GM19452 (cell line): ENCODE results near the gene RASL12.

ENCODE experiments used
- ATAC-seq: cut with Tn5 transposase; IDR thresholded peaks from one replicate; pipeline ENCODE4 v1.9.1; 2021; ENCODE audit not compliant: unreplicated experiment

The RASL12 gene

GRCh38 chr15:65092911-65093792, 25.4 kb upstream of the RASL12 start:
- no peak for ATAC-seq

DNA sequence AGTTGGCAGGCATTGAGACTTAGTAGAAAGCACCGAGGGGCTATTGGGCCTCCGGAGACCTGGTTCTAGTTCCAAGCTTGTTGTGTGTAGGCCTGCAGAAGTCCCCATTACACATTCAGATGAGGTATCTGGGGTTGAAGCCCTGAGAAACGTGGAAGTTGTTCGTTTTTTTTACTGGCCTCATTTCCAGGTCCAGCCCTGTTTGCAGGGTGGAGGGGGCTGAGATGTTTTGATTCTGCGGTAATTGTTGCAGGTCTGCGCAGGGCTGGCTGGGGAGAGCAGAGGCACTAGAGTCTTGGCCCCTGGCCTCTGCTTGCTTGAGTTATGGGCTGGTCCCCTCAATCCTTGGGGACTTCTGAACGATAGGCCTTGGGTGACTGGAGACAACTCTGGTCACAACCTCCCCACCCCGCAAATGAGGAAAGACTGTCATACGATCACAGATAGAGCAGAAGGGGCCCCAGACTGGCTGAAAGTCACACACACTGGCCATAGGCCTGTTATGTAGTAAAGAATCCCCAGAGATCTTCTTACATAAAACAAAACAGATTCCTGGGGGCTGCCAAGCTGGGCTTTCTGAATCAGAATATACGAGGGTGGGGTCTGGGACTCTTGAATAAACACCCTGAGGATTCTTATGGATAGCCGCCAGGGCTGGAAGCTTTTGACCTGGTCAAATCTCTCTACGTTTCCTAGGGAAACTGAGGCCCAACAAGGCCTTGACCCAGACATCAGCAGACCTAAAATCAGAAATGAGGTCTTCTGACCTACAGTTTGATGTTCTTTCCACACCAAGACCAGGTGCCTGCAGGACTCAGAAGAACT, 24.4 kb upstream of the RASL12 start:
- no peak for ATAC-seq

DNA sequence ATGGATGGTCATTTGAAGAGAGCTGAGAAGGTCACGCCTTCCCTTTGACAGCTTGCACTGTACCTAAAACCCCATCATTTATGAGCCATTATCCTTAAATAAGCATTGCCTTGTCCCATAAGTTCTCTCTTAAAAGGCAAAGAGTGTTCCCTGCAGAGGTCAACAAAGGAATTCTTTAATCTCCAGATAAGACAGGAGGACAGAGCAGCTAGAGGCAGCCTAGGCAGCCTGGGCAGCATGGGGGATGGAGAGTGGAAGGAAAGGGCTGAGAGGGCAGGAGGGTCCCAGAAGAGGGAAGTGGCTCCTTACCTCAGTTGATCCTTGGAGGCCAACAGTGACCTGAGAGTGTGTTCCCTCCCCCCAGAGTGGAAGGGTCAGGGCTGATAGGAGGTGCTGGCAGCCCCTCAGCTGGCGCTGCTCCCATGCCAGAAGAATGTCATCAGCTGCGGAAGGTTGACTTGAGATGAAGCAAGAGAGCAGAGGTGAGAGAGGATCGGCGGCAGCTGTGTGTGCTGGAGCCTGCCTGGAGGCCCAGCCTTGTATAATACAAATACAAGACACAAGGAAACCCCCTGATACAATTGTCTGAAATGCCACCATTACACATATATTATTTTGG, 21.5 kb upstream of the RASL12 start:
- no peak for ATAC-seq

DNA sequence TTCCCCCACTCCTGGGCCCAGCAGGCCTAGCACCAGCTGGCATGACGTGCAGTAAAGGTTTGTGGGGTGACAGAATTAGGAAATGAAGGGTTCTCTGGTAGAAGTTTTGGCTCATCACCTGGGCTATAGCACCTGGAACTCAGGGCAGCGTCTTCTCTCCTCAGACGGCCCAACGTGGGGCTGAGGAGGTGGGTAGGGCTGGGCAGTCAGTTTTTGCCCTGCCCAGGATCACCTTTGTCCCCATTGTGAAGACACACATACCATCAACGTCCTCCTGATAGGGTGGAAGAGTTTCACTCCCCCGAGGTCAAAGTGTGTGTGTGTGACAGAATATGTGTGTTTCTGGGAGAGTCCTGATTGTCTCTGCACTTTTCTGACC, 20.8 kb upstream of the RASL12 start:
- no peak for ATAC-seq

- no peak for ATAC-seq
These were observed 20.3 kb upstream of the RASL12 start for GRCh38 chr15:65087873-65088642.

- ATAC-seq, result no peak
These were observed 19.6 kb upstream of the RASL12 start for GRCh38 chr15:65087411-65087810.

DNA sequence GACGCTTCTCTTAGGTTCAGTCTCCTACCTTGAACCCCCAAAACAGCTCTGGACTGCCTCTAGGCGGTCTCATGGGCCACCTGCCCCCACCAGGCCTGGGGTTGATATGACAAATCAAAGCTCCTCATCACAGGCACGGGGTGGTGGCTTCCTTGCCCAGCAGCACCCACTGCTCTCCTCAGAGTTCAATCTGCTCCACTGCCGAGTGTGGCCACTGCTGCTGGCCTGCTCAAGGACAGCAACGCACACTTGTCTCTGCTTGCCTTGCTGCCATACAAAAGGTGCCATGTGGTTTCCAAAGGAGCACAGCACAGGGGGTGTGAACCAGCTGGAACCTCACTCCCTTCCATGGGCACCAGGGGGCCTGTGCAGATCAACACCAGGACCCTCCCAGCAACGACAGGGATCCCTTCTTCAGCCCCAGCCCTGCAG, 18.9 kb upstream of the RASL12 start:
- ATAC-seq, result no peak

GRCh38 chr15:65085990-65086679, 18.3 kb upstream of the RASL12 start:
- no peak for ATAC-seq

DNA sequence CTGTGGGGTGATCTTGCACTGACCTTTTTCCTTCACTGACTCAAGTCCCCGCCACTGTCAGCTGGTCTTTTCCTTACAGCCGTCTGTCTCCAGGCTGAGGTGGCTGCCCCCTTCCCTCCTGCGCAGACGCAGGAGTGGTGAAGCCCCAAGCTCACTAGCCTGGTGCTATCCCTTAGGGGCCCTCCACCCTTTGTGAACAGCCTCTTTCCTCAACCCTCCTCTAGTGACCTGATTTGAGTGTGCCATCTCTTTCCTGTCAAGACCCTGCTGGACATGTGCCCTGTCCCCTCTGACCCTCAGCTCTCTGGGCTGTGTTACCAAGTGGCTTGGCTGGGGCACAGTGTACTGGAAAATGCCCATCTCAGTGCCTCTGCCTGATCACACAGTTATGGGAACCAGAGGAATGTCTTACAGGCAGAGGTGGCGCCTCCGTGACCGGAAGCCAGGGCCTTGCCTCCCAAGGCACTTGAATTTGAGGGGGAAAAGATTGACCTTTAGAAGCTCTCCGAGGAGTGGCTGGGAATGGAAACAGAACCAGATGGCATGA, 17.5 kb upstream of the RASL12 start:
- no peak for ATAC-seq

GRCh38 chr15:65084500-65085206, 16.9 kb upstream of the RASL12 start:
- ATAC-seq, result no peak

DNA sequence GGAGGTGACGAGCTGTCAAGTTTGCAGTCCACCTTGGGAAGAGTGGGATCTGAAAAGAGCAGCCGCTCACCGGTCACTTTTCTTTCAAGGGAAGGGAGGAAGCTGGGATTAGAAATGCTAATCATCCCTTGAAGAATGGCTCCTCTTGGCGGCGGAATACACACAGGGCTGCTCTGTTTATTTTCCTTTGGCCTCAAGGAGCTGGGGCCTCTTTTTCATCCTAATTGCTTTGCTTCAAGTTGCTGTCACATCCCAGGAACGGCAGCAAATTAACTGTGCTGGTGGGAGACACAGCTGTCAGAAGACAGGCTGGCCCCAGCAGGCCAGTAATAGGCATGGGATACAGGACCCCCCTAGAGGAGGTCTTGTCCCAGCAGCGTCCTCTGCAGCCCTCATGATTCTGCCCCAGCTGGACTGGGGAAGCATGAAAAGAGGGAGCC, 15.5 kb upstream of the RASL12 start:
- no peak for ATAC-seq

DNA sequence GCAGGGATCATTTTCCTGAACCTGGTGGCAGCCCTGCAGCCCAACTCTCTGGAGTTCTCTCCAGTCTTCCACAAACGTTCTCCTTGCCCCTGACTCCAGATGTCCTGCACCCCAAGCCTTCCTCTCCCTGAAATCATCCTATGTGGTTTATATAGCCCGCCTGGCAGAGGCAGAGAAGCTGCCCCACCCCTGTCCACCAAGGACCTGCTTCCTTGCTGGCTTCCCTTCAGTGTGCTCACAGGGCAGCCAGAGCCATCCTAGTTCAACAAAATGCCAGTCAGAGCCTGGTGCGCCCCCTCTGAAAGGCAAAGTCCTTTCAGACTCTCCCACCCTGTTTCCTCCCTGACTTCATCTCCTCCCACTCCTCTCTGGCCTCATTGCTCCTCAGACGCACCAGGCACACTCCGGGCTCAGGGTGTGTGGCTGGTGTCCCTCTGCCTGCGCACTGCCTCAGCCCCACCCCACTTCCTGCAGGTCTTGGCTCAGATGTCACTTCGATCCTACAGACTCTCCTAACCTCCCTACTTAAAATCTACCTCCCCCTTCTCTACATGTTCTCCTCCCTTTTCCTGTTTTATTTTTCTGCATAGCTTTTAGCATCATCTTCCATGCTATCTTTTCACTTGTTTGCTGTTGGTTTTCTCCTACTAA, 14.6 kb upstream of the RASL12 start:
- ATAC-seq, result no peak

GRCh38 chr15:65081758-65082157, 14.0 kb upstream of the RASL12 start:
- no peak for ATAC-seq

DNA sequence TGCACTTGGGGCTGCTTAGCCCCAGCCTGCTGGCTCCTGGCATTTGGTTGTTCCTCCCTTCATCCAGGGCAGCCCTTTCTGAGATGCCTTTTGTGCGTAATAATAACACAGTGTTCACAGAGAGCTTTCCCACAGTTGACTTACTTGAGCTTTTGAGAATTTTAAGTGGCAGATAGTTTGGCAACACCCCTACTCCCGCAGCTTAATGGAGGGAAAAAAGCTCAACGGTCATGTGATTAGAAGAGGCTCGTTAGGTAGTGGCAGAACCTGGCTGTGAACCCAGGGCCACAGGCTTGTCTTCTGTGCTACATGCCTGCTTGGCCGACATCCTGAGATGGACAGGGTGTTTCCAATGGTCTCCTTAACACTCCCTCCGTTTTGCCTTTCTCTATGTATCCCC, 13.5 kb upstream of the RASL12 start:
- ATAC-seq, result no peak

GRCh38 chr15:65079580-65079979, 11.8 kb upstream of the RASL12 start:
- ATAC-seq, result no peak

GRCh38 chr15:65077981-65078352, 10.2 kb upstream of the RASL12 start:
- ATAC-seq, result no peak

DNA sequence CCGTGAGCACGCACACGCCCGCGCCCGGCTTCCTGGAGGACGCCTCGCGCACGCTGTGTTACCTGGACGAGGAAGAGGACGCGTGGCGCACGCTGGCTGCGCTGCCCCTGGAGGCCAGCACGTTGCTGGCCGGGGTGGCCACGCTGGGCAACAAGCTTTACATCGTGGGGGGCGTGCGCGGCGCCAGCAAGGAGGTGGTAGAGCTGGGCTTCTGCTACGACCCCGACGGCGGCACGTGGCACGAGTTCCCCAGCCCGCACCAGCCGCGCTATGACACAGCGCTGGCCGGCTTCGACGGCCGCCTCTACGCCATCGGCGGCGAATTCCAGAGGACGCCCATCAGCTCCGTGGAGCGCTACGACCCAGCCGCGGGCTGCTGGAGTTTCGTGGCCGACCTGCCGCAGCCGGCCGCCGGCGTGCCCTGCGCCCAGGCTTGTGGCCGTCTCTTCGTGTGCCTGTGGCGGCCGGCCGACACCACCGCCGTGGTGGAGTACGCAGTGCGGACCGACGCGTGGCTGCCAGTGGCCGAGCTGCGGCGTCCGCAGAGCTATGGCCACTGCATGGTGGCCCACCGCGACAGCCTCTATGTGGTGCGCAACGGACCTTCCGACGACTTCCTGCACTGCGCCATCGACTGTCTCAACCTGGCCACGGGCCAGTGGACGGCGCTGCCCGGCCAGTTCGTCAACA, 9.6 kb upstream of the RASL12 start:
- ATAC-seq, result no peak
